ENCODE results near the gene DYNC2LI1.

DYNC2LI1 gene

GRCh38 chr2:43764086-43764705 is 9.6 kb upstream of the DYNC2LI1 start:
- no peak for DNase-seq

DNA sequence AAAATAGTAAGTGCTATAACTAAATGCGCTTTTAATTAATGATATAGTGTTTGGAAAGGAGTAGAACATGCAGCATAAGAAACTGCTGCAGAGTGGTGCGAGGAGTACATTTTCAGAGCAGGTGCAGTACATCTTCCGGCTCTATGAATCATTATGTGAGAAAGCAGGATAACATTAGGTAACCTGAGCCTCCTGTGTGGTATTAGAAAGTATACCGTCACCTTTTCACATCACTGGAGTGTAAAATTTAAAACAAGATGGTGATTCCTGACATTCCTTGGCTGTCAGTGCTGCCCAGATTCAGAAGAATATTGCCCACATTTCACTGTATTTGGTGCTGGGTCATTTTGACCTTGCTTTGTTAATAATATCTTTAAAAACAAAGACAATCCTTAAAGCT is 7.8 kb upstream of the DYNC2LI1 start:
- DNase-seq, result peak in 1 of 5 experiments; percentile 53

GRCh38 chr2:43774617-43775016 is 778 bp downstream of the DYNC2LI1 start:
- no peak for DNase-seq

- DNase-seq, result peak in 1 of 5 experiments; percentile 81
These were observed 2.5 kb downstream of the DYNC2LI1 start for GRCh38 chr2:43776324-43776723.

- peak in 1 of 5 experiments; percentile 46 for DNase-seq
These were observed 3.6 kb downstream of the DYNC2LI1 start for GRCh38 chr2:43777306-43777926.

DNA sequence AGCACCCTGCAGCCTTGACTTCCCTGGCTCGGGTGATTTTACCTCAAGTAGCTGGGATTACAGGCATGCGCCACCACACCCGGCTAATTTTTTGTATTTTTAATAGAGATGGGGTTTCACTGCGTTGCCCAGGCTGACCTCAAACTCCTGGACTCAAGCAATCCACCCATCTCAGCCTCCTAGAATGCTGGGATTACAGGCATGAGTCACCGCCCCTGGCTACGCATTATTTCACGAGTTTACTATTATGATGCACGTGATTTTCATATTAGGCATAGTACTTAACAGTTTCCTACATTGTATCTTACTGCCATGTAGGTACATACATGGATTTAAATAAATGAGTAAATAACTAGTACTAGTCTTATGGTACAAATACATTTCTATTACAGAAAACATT is 4.4 kb downstream of the DYNC2LI1 start:
- DNase-seq, result no peak

GRCh38 chr2:43787895-43788294 is 14.1 kb downstream of the DYNC2LI1 start:
- no peak for DNase-seq

- DNase-seq, result no peak
These were observed 14.8 kb downstream of the DYNC2LI1 start for GRCh38 chr2:43788646-43789045.

DNA sequence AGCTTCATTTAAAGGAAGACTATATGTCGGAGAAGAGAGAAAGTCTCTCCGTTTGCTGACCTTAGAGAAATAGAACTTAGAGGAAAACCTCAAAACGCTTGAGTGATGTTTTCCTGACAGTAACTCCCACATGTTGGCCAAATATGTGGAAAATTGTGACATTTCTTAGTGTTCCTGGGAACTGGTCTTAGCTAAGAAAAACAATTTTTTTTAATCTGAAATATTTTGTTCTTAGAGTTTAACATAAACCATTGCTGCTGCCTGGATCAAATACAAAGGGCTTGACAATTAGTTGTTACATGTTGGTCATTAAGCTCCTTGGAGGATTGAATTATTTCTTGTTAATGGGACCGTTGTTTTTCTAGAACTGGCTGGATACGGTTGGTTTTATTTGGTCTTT is 16.3 kb downstream of the DYNC2LI1 start:
- no peak for DNase-seq

DNA sequence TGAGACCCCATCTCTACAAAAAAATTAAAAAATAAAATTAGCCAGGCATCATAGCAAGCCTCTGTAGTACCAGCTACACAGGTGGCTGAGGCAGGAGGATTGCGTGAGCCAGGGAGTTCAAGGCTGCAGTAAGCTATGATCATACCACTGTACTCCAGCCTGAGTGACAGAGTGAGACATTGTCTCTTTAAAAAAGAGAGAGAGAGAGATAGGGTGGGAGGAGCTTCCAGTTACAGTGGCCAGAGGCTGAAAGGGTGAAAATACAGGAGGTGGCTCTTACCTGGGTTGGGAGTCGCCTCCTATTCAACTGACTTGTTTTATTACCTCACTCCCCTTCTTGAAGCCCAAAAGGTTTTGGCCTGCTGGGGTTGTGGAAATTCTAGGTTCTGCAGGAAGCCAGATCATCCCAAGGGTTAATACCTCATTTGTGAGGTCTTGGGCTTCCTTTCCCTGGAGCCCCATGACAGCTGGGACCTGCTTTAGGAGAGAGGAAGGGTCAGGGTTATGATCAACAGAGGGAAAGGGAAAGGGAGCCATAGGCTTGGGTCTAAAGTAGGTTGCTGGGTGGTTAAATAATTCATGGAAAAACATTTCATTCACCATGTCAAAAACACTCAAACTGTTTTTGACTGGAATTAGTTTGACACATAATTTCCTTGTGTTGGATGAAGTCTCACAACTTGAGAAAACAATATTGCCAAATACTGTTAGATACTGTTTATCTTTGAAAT is 17.4 kb downstream of the DYNC2LI1 start:
- DNase-seq, result no peak

- no peak for DNase-seq
These were observed 18.8 kb downstream of the DYNC2LI1 start for GRCh38 chr2:43792653-43793052.

DNA sequence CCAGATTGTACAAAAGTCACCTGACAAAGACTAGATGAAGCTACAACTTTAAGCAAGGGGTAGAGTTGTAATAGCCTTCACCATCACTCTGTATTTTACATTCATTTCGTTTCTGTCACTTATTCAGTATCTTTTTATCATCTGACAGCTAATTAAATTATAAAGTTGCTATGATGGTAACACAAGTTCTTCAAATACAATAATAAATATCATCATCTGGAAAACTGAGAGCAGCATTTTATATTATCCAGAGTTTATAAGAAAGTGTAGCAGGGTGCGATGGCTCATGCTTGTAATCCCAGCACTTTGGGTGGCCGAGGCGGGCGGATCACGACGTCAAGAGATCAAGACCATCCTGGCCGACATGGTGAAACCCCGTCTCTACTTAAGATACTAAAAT is 21.1 kb downstream of the DYNC2LI1 start:
- no peak for DNase-seq

- no peak for DNase-seq
These were observed 22.4 kb downstream of the DYNC2LI1 start for GRCh38 chr2:43796206-43796605.

DNA sequence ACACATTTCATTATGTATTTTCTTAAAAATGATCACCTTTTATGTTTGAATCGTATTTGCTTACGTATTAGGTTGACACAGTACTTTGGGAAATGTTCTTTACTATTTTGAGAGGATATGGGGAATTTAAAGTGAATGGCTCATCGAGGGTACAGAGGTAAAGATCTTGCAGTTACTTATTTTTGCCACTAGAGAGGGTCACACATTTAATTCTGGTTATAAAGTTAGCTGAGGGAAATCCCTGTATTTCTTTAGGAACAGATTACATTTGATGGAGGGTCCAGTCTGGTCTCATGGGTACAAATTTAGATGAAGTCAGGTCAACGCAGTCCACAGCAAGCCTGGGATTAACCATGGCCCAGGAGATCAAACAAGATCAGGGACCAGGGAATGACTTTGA is 24.5 kb downstream of the DYNC2LI1 start:
- DNase-seq, result no peak

- no peak for DNase-seq
These were observed 27.1 kb downstream of the DYNC2LI1 start for GRCh38 chr2:43800894-43801293.

DNA sequence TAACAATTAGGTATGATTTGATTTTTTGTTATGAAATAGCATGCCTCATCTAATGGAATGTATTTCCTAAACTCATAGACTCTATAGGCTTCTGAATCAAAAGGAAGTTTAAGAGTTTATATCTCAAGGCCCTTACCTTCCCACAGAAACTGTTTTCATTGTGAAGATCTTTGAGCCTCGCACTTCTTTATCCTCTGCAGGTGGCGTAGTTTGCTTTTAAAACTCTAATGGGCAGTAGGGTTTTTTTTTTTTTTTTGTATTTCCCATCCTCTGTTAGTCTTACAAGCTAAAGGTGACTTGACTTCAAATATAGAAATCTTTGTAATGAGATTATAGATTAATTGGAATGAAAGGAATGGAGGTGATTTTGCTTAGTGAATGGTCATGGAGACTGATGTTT is 28.3 kb downstream of the DYNC2LI1 start:
- DNase-seq, result no peak

DNA sequence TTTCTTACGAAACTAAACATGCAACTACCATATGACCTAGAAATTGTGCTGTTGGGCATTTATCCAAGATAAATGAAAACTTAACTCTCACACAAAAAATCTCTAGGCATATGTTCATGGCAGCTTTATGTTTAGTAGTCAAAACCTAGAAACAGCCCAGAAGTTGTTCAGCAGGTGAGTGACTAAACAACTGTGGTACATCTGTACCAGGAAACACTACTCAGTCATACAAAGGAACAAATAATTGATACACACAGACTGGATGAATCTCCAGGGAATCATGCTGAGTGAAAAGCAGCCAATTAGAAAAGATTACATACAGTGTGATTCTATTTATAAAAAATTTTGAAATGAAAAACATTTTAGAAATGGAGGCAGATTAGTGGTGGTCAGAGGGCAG is 29.3 kb downstream of the DYNC2LI1 start:
- no peak for DNase-seq

GRCh38 chr2:43806719-43807031 is 32.8 kb downstream of the DYNC2LI1 start:
- no peak for DNase-seq

DNA sequence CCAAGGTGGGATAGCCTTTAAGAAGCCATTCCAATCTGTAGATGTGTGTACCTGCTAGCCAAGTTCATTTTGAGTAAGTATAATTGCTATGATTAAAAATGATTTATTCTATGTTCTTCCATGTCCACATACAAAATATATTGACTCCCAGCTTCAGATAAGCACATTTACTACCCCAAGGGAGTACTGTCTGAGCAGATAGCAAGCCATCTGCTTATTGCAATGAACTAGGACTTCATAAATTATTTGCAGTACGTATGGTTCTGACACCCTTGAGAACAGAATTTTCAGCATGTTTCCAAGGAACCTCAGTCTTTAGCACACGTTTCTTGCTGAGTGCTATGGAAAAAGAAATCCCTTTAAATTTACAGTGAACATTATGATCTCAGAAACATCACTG is 36.6 kb downstream of the DYNC2LI1 start:
- DNase-seq, result no peak

DNA sequence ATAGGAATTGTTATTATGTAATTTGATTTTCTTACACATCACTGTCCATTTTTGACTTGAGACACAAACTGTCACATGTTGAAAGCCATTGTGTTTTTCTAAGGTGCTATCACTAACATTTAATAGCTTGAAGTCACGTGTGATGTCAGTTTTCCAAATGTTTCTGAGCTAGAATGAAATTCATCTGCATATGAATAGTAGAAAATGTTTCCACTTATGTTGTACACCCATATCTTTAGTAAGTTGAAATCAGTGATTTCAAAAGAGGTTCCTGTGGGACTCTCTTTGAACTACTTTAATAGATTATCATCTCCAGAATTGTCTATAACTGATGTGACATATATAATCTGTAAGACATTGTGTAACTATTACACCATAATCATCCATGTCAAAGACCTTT is 37.0 kb downstream of the DYNC2LI1 start:
- no peak for DNase-seq

- no peak for DNase-seq
These were observed 38.2 kb downstream of the DYNC2LI1 start for GRCh38 chr2:43812006-43812405.

DNA sequence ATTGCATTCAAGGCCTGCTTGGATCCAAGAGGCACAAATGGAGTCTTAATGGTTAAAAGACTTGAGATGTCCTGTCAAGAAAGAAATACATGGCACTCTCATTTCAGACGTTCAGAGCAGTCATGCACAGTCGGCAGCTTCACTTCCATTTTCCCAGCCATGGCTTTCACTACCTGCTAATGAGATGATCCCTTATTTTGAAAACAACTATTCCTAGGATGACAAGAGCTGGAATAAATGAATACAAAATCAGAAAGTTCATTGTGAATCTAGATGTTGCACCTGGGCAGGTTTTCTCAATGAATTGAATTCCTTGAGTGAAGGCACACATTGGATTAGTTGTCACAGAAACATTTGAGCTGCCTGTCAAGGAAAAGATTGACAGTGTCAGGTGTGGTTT is 39.1 kb downstream of the DYNC2LI1 start:
- no peak for DNase-seq

DNA sequence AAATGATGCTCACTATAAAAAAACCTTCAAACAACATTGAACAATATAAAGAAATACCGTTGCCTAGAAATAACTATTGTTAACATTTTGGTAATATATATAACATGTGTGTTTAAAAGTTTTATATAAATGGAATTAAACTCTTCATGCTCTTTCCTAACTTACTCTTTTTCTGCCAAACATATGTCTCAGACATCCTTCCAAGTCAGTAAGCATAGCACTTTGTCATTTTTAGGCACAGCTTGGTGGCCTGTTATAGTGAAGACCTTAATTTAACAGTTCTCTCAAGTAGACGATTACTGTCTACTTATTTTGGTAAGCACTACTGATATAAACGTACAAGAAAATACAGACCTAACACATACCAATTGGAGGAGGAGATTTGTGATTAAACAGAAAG is 40.9 kb downstream of the DYNC2LI1 start:
- DNase-seq, result no peak

DNA sequence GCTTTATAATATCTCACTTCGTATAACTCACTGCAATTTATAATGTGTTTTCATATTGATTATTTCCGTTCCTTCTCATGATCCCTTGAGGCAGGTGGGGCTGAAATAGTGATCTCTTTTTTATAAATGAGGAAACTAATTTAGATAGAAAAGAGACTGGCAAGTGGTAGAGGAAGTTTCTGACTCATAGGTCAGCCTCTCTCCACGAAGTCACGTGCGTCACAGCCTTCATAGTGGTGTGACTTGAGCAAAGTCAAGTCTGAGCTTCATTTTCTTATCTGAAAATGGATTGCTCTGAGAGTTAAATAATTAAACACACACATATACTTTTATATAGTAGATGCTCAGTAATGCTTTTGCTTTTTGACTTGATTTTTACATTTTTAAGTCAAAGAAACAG is 44.9 kb downstream of the DYNC2LI1 start:
- DNase-seq, result peak in 1 of 5 experiments; percentile 46

Data from T-helper 2 cell (primary cell).